HG03354 (cell line): ENCODE measurements around the gene DAB2IP.

ENCODE experiments used
- ATAC-seq: cut with Tn5 transposase; IDR thresholded peaks from one replicate; pipeline ENCODE4 v1.9.1; 2021; ENCODE audit warnings: mild to moderate bottlenecking; ENCODE audit not compliant: unreplicated experiment, poor library complexity, severe bottlenecking

The DAB2IP gene

DNA sequence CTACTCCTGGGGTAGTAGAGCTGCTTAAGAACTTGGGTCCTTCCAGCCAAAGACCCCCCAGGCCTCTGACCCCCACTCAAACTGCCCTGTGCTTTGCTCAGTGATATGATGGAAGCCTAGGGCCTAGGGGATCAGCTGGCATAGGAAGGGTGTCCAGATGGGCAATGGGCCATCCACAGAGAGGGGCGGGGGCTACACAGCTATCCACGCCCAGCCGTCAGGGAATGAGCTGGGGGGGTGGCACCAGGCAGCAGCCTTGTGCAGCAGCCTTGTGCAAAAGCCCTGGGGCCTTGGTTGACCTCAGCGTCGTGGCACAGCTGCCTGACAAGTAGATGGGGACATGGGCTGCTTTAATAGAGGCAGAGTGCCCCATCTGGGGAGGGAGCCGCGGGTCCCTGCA, 43.2 kb downstream of the DAB2IP start:
- no peak for ATAC-seq

DNA sequence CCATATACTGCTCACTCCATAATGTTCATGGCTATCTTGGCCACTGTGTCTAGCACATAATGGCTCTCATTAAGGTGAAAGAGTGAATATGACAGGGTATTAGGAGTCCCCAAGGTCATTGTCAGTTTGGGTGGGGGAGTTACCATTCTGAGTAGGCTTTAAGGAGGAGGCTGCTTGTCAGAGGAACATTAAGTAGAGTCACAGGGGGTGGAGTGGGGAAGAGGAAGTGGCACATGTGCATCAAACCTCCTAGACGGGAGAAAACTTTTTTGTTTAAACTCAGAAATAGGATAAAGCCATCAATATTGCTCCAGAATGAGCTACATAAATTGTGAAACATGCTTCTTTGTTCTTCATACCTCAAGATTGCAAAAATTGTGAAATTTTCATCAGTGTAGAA, 45.5 kb downstream of the DAB2IP start:
- ATAC-seq: no peak

DNA sequence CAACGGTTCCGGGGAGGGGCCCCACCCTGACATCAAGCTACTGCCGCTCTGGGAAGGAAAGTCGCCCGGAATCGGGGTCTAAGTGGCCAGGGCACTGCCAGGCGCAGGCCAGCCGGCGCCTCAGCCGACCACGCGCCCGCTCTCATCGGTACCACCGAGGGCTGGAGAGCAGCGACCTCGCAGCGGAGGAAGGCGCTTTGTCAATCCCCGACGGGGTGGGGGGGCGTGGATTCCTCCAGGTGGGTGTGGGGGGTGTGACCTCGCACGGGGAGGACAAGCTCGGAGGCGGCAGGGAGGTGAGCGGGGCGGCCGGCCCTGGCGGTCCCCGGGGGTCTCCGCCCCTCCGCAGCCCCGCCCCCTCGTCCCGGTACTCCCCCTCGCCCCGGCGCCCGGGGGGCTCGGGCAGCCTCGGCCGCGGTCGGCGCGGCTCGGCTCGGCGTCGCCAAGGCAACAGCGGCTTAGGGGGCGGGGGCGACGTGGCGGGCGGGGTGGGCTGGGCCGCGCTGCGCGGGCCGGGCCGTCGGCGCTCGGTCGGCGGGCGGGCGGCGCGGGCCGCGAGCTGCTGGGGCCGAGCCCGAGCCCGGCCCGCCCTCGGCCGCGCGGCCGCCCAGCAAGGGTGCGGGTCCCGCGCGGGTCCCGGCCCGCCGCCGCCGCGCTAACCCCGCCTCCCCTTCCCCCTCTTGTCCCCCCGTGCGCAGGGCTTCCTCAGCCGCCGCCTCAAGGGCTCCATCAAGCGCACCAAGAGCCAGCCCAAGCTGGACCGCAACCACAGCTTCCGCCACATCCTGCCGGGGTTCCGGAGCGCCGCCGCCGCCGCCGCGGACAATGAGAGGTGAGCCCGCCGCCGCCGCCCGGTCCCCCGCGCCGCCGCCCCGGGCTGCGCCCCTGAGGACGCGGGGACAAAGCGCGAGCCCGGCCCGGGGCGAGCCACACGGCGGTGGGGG, 47.5 kb downstream of the DAB2IP start:
- ATAC-seq: peak; percentile 64

DNA sequence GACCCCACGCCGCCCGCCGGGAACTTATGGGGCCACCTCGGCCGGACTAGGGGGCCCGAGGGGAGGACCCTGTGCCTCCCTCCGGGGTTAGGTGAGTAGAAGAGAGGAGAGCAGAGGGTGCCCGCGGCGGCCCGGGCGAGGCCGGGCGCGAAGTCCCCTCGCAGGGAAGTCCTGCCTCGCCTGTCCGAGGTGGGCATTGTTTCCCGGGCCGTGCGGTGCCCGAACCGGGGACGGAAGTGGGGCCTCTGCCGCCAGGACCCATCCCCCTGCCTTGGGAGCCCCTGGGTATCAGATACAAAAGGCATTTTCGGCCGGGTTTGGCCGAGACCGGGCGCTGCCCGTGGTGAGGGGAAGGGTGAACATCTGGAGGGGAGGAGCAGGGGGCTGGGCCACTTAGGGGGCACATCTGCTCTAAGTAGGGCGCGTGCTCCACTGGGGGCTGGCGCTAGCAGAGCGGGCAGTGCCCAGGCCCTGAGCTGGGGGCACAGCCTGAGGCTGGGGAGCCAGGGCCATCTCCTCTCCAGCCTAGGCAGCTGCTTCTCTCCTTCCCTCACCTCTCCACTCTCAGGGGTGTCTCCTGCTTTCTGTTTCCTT, 48.2 kb downstream of the DAB2IP start:
- ATAC-seq: peak; percentile 24

DNA sequence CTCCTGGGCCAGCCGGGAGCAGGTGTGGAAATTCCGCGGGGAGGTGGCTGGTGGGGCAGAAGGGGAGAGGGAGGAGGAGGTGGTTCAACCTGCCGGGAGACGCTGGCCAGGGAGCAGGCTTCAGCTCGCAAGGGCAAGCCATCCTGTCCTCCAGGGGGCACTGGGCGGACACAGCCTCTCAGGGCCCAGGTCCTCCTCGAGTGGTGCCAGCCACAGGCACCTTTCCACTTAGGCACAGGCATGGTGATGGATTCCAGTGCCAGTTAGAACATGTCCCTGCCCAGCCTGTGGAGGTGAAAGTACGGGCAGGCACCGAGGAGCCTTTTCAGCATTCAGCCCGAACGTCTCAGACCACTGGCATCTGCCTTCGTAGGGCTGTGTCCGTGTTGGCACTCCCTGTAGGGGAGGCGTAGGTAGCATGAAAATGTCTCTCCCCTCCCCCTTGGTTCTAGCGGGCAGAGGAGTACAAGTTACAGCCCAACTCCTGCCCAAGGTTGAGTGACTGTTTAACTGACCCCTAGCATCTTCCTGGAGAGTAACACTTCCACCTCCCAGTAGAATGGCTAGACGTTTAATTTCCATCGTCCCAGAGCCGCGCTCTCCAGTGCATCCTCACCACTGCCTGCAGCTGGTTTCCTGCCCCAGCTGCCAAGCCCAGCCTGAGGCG, 48.9 kb downstream of the DAB2IP start:
- no peak for ATAC-seq

DNA sequence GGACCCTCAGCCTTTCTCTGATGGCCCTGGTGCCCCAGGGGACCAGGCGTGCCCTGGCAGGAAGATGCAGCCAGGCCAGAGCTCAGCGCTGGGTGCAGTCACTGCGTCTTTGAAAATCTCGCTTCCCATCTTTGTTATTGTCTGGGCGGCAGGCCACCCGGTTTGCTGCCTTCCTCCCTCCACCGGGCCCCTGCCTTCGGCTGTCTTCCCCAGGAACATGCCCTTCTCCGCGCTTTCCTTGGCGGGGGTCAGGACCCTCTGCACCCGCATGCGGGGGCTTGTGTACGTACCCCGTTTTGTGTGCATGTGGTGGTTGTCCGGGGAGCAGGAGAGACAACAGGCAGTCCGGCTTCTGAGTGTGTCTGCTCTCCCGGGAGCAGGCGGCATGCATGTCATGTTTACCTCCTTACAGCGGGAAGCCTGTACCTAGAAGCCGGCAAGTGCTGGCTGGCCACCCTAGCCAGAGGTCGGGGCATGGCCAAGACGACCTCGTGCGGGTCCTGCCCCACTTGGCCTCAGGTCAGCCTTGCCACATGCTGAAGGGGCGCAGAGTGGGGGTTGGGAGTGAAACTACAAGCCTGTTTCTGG, 49.5 kb downstream of the DAB2IP start:
- no peak for ATAC-seq

DNA sequence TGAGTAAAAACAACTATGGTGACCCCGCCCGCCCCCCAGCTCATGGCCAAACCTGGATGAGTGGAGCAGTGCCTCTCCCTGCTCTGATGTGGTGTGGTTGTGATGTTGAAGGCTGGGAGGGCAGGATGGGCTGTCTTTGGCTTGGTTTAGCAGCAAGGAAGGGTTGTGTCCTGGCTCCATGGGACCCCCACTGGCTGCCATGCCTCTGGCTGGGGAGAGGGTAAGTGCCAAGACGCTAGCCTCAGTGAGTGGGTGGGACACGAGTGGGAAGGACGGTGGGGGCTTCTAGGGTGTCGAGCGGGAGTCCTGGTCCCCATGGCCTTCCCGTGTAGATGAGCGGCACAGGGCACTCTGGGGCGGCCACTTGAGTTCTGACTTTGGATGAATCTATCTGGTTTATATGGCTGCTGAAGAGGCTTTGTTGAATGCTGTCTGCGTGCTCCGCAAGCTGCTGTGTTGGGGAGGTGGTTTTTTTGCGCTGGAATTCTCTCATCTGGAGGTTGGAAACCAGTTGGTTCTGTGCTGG, 50.4 kb downstream of the DAB2IP start:
- ATAC-seq: no peak

DNA sequence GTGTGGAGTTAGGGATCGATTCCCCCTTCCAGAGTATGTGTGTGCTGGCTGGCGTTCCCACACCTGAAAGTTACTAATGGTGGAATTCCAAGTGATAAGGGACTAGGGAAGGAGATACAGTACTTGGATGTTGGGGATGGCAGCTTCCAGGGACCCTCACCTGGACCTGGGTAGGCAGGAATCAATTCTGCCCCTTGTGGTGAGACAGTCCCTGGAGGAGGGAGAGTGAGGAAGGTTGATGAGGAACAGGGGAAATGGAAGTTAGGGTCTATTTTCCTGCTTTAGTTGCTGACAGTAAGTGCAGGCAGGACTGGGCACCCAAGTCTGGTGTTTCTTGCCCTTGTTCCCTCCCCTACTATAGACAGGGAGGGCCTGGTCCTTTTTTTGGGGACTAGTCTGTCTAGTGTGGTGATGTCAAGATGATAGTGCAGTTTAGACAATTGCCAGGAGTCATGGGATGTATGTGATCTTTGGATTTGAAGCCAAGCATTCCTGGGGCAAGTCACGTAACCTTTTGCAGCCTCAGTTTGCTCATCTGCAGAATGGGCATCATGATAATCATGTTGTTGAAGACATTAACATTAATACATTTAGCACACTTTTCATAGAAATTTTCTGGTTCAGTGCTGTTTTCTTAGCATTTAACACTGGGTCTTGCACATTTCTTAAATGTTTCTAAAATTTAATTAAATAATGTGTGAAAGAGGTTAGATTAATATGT, 51.7 kb downstream of the DAB2IP start:
- ATAC-seq: no peak

DNA sequence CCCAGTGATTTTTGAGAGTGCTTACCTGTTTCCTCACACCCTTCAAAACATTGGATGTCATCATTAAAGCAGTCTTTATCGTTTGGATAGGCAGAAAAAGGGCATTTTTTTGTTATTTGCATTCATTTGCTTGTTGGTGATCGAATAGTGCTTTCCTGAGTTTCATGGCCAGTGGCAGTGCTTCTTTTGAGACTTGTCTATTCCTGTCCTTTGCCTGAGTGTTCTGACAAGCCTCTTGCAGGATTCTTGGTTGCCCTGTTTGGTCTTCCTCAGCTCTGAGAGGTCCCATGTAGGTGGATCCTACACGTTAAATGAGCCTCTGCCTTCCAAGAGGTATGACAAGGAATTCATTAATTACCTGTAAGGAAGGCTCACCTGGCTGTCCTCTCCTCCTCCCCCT, 52.8 kb downstream of the DAB2IP start:
- no peak for ATAC-seq

DNA sequence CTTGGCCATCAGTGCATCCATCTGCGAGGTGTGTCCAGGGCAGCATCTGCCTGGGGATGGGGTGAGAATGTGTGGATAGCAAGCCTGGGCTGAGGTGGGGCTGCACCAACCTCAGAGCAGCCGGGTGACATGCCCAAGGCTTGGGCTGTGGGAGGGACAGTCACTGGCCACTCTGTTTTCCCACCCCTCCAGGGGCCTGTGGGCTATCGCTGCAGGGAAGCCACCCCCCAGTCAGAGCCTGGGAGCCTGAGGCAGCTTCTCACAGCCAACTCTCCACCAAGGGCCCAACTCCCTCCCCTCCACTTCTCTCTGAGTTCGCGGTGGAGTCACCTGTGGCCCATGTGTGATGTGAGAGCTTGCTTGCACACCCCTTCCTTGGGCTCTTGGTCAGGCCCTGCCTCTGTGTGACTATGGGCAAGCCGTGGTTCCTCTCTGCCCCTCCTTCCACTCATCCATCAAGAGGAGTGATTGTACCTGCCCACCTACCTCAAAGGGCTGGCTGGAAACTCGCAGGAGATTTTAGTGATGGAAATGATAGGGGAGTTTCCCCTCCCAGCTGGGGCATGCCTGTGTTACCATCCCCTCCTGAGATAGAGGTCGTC, 54.8 kb downstream of the DAB2IP start:
- ATAC-seq: no peak

DNA sequence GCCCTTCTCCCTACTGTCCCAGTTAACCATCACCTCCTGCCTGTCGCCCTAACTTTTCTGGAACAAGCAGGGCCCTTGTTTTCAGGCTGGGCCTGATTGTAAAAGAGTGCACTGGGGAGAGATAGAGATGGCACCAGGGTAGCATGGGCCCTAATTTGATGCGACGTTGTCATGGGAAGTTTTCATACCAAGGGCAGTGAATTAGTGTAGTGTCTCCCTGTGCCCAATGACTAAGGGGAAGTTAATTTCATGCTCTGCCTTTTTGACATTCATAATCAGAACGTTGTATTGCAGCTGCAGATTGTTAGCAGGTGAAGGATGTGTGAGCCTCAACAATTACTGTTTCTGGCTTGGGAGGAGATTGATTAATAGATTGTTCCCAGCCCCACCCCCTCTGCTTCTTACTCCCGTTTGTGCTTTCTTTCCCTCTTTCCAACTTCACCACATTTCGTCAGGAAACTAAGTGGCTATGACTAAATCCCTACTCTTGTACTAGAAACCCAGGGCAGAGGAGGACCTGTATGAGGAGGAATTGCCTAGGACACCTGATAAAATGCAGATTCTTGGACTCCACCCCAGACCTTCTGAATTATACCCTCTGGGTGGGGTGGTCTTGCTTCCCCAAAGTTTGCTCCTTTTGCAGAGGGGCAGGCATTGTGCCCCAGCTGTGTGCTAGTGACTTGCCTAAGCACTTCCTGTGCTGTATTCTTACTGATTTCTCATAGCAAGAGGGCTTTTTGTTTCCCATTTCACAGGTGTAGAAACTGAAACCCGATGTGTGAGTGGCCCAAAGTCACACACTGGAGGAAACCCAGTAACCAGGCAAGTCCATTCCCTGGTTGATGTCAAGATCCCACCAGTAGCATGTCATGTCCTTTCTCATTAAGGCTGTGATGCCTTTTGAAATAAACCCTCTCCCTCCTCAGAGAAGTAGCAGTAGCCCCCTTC, 56.3 kb downstream of the DAB2IP start:
- ATAC-seq: peak; percentile 96

DNA sequence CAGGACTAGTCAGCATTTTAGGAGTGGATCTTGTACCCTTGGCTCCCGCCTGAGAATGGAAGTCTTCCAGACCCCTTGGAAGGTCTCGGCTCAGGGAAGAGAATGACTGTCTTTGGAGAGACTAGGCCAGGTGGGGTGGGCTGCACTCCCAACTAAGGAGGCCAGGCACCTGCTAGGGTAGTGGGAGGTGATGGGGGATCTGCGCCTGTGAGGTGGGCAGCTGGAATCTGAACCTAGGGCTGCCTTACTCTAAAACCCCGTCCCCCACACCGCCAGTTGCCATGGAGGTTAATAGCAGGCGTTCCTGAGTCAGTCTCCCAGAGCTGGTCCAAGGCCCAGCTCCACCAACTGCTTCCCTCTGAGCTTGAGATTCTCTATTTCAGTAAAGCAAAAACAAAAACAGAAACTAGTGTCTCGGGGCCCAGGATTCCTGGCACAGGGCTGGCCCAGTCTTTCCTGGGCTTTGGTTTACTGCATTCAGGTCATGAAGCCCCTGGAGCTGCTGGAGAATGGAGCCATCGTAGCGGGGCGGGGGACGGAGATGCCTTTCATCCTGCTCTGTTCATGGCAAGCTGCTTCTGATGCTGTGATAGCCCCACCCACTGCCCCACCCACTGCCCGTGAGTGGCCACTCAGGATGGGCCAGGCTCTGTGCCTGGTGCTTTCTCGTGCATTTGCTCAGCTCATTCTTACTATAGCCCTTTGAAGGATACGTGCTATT, 57.5 kb downstream of the DAB2IP start:
- ATAC-seq: no peak

DNA sequence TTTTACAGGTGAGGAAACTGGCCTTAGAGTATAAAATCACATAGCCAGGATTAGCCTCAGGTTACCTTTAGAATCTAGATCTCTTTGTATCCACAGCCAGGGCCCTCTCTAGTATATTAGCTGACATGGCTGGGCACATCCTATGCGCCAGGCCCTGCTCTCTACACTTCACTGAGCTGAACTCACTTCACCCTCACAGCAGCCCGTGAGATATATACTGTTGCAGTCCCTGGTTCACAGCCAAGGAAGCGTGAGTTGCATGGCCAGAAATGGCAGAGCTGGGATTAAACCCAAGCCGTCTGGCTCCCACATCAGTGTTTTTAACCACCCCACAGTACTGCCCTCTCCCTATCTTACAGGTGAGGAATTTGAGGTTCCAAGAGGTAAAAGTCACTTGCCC, 58.4 kb downstream of the DAB2IP start:
- ATAC-seq: no peak

DNA sequence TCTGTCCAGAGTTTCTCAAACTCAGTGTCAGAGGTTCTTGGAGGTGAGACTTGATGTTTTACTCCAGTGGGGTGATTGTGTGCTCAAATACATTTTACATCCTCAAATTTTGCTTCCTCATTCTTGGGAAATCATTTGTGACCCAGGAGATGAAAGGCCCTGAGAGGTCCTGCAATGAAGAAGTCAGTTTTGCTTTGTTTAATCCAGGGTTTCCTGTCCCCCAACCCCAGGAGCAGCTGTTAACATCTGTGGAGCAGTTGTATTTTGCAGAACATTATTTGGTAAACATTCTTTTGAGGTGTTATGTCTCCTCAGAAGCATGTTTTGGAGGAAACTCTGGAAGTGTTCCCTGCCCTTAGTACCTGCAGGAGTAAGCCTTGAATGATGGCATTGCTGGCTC, 59.8 kb downstream of the DAB2IP start:
- ATAC-seq: no peak

DNA sequence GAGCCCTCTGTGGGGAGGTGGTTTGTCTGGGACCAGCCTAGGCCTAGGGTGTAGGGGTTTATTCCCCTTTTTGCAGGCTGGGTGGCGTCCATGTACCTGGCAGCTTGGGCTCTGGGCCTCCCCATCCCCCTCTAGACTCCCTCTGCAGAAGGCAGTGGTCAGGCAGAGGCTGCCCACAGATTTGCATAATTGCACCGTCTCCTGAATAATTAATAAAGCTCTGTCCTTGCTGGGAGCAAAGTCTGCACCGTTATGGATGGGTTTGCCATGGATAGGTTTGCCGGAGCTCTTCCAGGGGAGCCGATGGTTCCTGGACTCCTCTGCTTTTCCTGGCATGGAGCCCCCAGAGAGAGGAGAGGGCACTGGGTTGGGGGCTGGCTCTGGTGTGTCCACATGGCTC, 60.4 kb downstream of the DAB2IP start:
- no peak for ATAC-seq

DNA sequence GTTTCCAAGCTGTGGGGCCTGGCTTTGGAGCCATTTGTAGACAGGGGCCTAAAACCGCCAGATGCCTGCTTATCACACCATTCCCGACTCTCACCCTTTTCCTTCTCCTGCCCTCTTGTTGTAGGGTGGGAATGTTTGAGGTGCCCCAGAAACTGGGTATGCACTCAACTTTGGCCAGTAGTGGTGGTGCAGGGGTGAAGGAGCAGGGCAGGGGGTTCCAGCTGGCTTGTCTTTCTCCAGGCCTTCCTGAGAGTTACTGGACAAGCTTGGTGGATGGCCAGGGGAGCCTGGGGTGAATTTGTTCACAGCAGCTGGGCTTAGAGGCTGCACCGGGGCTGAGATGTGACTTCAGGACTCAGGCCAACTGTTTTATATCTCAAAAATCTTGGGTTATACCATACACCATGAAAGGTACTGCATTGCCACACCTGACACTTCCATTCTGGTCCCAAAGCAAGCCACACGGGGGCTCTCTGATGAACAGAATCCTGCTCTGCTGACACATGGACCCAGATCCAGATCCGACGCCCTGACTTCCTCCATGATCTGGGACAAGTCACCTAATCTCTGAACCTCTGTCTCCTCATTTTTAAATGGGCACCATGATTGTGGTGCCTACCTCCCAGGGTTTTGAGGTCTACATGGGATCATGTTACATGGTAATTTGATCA, 62.1 kb downstream of the DAB2IP start:
- ATAC-seq: no peak

DNA sequence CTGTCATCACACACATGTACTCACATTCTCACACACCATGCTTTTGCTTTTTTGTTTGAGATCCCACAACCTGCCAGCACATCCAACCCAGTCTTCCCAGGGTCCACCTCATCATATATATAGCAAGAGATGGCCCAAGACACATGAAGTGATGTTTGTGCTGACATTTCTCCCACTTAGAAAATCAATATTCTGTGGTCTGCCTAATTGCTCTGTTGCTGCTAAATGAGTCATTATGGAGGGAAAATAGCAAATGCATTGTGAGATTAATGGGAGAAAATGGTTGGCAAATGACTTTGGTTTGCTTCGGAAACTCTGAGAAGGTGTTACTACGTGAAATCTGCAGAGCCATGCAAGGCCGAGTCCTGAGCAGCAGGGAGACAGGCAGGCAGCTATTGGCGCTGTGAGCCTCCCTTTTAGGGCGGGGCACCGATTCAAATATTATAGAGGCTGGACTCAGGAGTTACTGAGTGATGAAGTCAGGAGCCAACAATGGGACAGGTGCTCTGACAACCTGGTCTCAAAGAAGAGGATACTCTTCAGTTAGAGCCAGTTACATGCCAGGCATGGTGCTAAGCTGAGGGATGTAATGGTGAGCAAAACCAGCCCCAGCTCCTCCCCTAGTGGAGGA, 62.8 kb downstream of the DAB2IP start:
- no peak for ATAC-seq
